NCI-H748 (cell line): ENCODE data around the gene PWWP2B.

Experiments used
- DNase-seq: peaks from one replicate; lab custom pipeline; 2025; ENCODE audit not compliant: unreplicated experiment; lab: John Stamatoyannopoulos, UW

PWWP2B gene

DNA sequence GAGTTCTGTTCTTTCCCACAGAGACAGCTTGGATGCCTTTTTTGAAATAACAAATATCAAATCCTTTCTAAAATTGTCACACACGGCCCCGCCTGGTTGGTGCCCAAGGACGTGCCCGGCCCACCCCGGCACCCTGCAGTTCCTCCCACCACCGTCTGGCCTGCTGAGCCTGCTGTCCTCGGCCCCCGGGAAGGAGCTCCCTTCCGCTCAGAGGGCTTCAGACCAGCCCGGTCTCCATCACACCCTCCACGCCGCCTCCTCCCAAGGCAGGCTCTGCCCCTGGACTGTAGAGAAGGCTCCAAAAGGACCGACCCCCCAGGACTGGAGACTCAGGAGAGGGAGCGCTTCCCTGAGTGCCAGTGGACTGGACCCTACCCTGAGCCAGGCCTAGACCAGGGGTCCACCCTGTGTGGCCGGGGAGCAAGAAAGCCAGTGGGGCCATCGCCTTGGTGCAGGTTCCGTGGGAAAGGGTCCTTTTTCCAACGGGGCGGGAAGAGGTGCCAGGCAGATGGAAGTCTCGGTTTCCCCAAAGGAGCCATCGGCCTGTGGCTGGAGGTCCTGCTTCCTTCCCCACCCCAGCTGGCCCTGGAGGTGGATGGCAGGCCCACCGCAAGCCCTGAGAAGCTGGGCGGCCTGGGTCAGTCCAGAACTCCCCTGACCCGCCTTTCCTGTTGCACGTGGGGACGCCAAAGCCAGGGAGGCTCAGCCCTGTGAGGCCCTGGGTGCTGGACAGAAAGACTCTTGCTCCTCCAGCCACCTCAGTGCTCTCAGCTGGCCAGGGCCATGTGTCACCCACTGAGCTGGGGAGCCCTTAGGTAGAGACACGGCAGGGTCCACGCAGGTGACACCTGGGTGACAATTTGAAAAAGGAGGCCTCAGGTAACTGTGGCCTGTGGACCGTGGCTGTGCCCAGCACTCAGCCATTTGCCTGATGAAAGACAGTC is 69.8 kb downstream of the PWWP2B start:
- DNase-seq = no peak
